ENCODE results near the gene ZNF888. TPM values are rescaled to one million over a fixed set of nuclear protein-coding genes. Genes with fewer than 3 reads are reported as not detected.
A peak's percentile ranks its signal among the peaks of the same experiment; 100 is the strongest.

Gene ZNF888
- polyA plus RNA-seq, 1 donor from 2014 or later: 0.26 TPM

DNA sequence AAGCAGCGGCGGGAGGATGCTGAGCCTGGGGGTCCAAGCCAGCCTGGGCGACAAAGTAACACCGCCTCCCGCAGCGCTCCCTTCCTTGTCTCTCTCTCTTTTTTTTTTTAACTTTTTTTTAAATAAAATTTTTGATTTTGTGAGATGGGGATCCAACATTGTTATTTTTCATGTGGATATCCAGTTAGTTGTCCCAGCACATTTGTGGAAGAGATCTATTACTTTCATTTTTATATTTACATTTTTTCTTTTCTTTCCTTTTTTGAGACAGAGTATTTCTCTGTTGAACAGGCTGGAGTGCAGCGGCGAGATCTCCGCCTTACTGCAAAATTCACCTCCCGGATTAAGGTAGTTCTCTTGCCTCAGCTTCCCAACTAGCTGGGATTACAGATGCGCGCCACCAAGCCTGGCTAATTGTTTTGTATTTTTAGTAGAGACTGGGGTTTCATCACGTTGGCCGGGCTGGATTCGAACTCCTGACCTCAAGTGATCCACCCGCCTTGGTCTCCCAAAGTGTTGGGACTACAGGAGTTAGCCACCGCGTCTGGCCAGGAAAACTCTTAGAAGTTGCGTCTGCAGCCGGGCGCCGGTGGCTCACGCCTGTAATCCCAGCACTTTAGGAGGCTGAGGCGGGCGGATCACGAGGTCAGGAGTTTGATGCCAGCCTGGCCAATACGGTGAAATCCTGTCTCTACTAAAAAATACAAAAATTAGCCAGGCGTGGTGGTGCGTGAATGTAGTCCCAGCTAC, 20.1 kb upstream of the ZNF888 start:
- TF ChIP-seq TAF1 (IDR thresholded peaks at IDR 0.05; ENCODE audit: low read depth): no peak
- no peak for TF ChIP-seq POLR2AphosphoS5 (IDR thresholded peaks at IDR 0.05)
- TF ChIP-seq EP300 (conservative IDR thresholded peaks at IDR 0.05; ENCODE audit: poor library complexity, severe bottlenecking): no peak
- TF ChIP-seq REST (IDR thresholded peaks at IDR 0.05; ENCODE audit: borderline replicate concordance): no peak
- no peak for TF ChIP-seq RAD21 (conservative IDR thresholded peaks at IDR 0.05)
- no peak for TF ChIP-seq EZH2 (IDR thresholded peaks at IDR 0.05; ENCODE audit: borderline replicate concordance, insufficient read depth, low read length, poor library complexity, severe bottlenecking)
- no peak for TF ChIP-seq SMC3 (conservative IDR thresholded peaks at IDR 0.05; ENCODE audit: poor library complexity)
- TF ChIP-seq MXI1 (conservative IDR thresholded peaks at IDR 0.05; ENCODE audit: poor library complexity, severe bottlenecking): no peak
- TF ChIP-seq, protein P1, sequence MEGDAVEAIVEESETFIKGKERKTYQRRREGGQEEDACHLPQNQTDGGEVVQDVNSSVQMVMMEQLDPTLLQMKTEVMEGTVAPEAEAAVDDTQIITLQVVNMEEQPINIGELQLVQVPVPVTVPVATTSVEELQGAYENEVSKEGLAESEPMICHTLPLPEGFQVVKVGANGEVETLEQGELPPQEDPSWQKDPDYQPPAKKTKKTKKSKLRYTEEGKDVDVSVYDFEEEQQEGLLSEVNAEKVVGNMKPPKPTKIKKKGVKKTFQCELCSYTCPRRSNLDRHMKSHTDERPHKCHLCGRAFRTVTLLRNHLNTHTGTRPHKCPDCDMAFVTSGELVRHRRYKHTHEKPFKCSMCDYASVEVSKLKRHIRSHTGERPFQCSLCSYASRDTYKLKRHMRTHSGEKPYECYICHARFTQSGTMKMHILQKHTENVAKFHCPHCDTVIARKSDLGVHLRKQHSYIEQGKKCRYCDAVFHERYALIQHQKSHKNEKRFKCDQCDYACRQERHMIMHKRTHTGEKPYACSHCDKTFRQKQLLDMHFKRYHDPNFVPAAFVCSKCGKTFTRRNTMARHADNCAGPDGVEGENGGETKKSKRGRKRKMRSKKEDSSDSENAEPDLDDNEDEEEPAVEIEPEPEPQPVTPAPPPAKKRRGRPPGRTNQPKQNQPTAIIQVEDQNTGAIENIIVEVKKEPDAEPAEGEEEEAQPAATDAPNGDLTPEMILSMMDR (IDR thresholded peaks at IDR 0.05; ENCODE audit: poor library complexity, severe bottlenecking): no peak
- Histone ChIP-seq H3K9me2 (ENCODE audit: insufficient read depth, low read length) (no peaks in the 10 kb centered on the region), H3K79me2 (replicated peaks; ENCODE audit: insufficient read depth, low read length) (no peaks in the 10 kb centered on the region), H3K36me3 (ENCODE audit: insufficient read depth, low read length) (no peaks in the 10 kb centered on the region), H3K4me3 (ENCODE audit: low read length) (peak overlapping the region; percentile 72), H3K4me2 (ENCODE audit: low read length) (peak overlapping the region; percentile 65), H3F3A (ENCODE audit: insufficient read depth, low read length, poor library complexity, severe bottlenecking) (no peaks in the 10 kb centered on the region), H3K27ac (ENCODE audit: low read length) (no peak overlapping the region), H2AFZ (ENCODE audit: low read depth, low read length) (peak overlapping the region; percentile 45), H3K9ac (ENCODE audit: low read length) (peak overlapping the region; percentile 51), H3K9me3 (ENCODE audit: low read length) (no peaks in the 10 kb centered on the region), H3K27me3 (ENCODE audit: insufficient read depth, low read depth, low read length) (no peaks in the 10 kb centered on the region), H4K20me1 (ENCODE audit: insufficient read depth) (no peaks in the 10 kb centered on the region)

DNA sequence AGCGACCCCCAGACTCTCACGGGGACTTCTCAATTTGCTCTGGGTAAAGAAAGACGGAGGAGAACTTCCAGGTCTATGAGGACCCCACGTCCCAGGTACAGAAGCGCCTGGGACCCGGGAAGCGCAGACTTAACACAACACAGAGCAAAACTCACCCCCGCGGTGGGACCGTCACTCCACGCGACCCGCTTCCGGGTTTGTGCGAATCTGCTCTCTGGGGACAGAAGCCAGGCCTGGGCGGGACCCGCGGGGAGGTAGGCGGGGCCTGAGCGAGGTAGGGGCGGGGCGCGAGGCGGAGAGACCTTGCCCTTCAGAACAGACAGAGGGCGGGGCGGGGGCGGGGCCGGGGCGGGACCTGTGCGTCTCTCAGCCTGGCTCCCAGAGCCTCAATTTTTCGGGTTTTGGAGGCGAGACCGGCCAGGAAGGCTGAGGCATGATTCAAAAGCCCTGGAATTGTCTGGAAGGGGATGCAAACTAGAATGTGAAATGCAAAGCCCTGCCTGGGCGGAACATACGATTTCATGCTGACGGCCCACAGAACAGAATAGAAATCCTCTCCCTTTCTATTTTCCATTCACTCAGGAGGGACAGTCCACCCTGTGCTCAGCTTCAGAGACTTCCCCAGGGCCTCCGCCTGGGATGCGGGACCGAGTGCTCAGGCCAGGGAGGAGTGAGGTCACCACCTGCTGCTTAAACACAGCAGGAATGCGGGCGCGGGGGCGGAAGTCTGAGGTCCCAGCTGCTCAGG, 19.3 kb upstream of the ZNF888 start:
- H3K4me3 ChIP-seq (ENCODE audit: low read length): peak overlapping the region; percentile 72
- no peaks in the 10 kb centered on the region for H3K9me3 ChIP-seq (ENCODE audit: low read length)
- no peaks in the 10 kb centered on the region for H3K27me3 ChIP-seq (ENCODE audit: insufficient read depth, low read depth, low read length)
- H3K9ac ChIP-seq (ENCODE audit: low read length): peak overlapping the region; percentile 51
- H4K20me1 ChIP-seq (ENCODE audit: insufficient read depth): no peaks in the 10 kb centered on the region
- peak overlapping the region; percentile 65 for H3K4me2 ChIP-seq (ENCODE audit: low read length)
- peak overlapping the region; percentile 45 for H2AFZ ChIP-seq (ENCODE audit: low read depth, low read length)
- H3K36me3 ChIP-seq (ENCODE audit: insufficient read depth, low read length): no peaks in the 10 kb centered on the region
- H3K79me2 ChIP-seq (replicated peaks; ENCODE audit: insufficient read depth, low read length): no peaks in the 10 kb centered on the region
- H3F3A ChIP-seq (ENCODE audit: insufficient read depth, low read length, poor library complexity, severe bottlenecking): no peaks in the 10 kb centered on the region
- no peak overlapping the region for H3K27ac ChIP-seq (ENCODE audit: low read length)
- H3K9me2 ChIP-seq (ENCODE audit: insufficient read depth, low read length): no peaks in the 10 kb centered on the region
- TF ChIP-seq TAF1 (IDR thresholded peaks at IDR 0.05; ENCODE audit: low read depth) (no peak), EP300 (conservative IDR thresholded peaks at IDR 0.05; ENCODE audit: poor library complexity, severe bottlenecking) (no peak), SMC3 (conservative IDR thresholded peaks at IDR 0.05; ENCODE audit: poor library complexity) (no peak), POLR2AphosphoS5 (IDR thresholded peaks at IDR 0.05) (no peak), EZH2 (IDR thresholded peaks at IDR 0.05; ENCODE audit: borderline replicate concordance, insufficient read depth, low read length, poor library complexity, severe bottlenecking) (no peak), MXI1 (conservative IDR thresholded peaks at IDR 0.05; ENCODE audit: poor library complexity, severe bottlenecking) (peak; percentile 26)

Measured in neural cell (in vitro differentiated cells).